Dermis blood vessel endothelial cell (primary cell): ENCODE data around the gene INPP4B. TPM values are rescaled to one million over a fixed set of nuclear protein-coding genes. Genes with fewer than 3 reads are reported as not detected.

Source experiments
- DNase-seq: peaks from one replicate; pipeline ENCODE4 v3.0.0; 2010
- total RNA-seq: library from RNA; depleted of rRNA; stranded (reverse); fragments of >200 nt; gene quantifications from 2 replicates; pipeline ENCODE4 v1.2.3, GENCODE V29; 2014

The INPP4B gene
- total RNA-seq, 1 donor from 2014 or later = 20.9 TPM

DNA sequence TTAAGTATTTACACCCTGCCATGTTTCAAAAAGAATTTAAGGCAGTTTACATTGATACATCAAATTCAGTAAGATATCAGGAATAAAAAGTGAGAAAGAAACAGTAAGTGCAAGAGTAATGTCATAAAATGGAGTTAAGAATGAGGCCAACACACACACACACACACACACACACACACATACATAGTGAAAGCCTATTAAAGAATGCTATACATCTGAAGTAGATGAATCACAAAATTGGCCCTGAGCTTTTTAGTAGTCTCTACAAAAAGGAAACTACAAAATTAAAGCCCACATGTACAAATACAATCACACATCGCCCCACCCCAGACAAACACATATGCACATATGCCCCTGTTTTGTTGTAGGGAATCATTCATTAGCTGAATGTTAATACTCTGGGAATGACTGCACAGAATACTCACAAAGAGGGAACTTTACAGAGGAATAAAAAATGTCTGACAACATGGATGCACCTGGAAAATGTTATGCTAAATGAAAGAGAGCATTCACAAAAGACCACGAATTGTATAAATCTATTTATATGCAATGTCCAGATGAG, 780.9 kb downstream of the INPP4B start:
- DNase-seq = no peak

DNA sequence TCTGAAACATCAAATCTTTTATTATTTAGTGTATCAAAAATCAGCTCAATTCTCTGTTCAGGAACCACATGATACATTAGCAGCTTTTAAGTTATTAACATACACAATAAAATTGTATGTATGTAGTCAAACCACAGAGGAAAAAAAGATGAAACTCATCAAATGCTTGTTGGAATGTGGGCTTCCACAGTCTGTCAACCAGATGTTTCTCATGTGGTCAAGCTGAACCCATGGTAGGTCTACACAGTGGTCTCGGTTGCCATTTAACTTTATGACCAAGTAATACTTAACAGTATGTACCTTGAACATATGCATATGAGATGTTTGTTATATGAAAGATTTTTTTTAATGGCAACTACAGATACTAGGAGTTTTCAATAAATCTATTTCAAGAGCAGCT, 781.9 kb downstream of the INPP4B start:
- DNase-seq = no peak

DNA sequence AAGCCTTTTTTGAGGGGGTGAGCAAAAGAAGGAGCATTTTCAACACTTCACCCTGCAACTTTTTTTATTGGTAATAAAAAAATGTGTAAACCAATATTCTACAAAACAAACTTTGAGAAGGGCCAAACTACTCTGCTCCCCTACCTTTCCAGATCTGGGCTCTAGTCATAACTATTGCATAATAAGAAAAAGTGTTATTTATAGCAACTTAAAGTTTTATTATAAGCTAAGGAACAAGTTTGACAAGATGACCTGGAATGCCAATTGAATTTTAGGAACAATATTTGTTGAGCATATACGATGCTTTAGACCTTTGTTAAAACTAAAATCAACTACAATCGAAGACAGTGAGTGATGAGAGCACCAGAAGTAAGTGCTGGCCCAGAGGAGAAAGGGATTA, 800.1 kb downstream of the INPP4B start:
- DNase-seq = no peak

DNA sequence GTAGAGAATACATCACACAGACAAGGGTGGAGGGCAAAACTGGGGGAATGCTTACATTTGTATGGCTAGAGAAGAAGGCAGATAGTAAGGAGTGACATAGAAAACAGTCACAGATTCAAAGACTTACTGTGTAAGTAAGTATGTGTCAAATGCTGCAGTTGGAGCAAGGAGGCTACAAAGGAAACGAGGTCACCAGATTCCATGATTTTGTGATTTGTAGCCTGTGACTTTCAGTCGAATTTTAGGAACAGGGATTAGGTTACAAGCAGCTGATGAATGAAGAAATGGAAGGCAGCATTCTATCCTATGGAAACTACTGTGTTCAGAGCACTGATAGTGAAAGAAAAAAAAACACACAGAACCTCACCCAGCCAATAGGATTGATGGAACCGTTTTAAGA, 801.8 kb downstream of the INPP4B start:
- no peak for DNase-seq

DNA sequence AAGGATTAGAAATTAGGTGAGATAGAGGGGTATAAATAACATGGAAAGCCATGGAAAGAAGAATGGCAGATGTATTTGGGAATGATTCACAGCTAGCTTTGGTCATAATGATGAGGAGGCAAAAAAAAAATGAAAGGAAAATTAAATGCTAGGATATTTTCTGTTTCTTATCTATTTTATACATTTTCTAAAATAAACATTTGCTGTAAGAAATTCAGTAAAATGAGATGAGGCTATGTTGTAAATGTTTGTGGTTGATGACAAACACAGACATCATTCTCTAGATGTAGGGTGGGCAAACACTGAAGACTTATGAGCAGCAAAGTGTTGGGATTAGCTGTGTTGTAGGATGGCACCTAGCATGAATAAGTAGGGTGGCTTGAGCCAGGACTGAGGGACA, 802.6 kb downstream of the INPP4B start:
- no peak for DNase-seq

DNA sequence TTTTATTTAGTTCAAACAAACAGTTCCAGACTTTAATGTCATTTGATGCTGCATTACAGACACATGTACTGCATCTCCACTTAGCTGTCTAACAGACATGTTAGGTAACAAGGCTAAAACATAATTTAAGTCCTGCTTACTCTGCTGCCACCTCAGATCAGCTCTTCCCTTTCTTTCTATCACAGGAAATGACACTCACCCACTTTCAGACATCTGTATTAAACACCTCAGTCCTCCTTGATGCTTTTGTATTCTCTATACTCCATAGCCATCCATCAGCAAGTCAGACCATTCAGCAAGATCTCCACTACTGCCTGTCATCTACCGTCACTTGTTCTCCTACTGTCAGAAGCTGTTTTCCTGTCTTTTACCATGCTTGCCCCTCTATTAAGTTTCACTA, 804.3 kb downstream of the INPP4B start:
- no peak for DNase-seq

DNA sequence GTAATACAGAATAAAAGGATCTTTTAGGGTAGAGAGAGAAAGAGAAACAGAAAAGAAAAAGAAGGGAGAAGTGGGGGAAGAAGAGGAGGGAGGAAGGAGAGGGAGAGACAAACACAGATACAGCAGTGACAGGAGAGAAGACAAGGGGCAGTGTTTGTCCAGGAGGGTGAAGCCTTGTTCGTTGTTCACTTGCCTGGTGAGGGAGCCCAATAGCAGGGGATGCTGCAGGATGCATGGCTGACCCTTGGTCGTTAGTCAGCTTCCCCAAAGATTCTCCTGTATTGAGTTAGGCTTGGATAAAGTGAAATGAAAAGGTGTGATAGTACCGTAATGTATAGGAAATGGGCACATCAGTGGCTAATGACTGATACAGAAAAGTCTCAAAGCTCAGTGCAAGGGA, 806.1 kb downstream of the INPP4B start:
- DNase-seq = peak; percentile 39

DNA sequence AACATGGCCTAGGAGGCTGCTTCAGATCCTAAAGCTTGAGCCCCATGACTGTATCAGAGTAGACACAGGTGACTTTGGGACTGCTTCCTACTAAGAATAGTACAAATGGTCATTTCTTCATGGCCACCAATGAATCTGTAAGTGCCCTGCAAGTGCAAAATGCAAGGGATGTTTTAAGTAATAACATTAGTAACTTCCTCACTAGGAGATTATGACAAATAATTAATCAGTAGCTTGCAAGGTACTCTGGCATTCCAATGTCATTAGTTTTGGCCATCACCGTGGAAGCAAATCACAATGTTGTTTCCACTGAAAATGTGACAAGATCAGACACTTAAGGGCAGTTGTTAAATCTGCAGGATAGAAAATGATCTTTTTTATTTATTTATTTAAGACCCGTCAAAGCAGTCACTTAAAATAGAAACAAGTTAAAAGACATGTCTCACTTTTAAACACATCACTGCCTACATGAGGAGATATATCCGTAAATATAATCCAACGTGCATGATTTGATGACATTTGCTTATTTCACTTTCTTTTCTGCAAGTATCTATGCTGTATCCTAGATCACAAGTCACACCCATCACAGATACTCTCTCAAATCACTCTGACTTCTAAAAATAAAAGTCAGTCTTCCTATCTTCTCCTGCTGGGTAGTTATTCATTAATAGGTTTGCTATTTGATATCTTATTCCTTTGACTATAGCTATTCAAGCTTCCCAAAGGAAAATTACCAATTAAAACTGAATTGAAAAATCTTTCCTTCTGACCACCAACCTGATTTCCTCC, 809.1 kb downstream of the INPP4B start:
- peak; percentile 48 for DNase-seq

DNA sequence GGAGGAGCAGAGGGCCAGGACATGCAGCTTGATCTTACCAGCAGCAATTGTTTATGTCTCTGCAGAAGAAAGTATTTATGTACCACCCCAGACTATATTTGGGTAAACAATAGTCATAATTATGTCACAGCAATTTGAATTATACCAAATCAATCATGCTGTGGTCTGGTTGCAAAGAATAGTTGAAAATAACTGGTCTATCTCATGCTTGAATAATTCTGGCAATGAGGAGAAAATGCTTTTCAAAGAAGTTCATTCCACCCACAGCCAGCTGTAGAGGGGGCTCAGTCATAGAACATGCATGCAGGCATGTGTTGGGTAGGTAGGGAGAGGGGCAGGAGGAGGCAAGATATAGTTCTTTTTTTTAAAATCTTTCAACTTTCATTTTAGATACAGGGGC, 810.5 kb downstream of the INPP4B start:
- no peak for DNase-seq

DNA sequence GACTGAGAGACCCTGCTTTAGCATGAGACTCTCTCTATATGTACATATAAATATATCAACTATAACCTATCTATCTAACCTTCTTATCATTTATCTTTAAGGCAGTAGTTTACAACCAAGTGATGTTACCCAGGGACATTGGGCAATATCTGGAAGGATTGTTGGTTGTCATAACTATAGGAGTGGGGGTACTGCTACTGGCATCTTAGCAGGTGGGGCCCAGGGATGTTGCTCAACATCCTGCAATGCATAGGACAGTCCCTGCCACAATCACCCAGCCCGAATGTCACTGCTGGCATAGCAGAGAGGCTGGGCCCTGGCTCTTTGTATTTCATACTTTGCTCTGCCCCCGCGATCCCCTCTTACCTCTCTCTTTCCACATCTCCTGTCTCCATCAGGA, 812.0 kb downstream of the INPP4B start:
- DNase-seq = no peak

DNA sequence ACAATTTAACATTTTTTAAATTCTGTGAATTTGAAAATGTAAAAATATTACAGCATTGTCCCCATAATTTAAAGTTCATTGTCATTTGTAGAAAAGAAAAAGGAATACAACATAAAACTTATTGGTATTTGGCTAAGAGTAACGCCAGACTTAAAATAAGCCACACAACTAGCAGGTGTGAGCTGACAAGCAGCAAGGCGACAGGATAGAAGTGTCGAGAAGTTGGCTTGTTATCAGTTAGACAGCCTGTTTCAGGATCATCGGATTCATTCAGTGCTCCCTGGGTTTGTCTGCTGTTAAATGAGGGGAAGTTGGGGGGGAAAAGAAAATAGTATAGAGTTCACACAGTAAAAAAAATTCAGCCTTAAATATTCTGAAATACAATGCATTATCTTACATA, 816.1 kb downstream of the INPP4B start:
- no peak for DNase-seq

DNA sequence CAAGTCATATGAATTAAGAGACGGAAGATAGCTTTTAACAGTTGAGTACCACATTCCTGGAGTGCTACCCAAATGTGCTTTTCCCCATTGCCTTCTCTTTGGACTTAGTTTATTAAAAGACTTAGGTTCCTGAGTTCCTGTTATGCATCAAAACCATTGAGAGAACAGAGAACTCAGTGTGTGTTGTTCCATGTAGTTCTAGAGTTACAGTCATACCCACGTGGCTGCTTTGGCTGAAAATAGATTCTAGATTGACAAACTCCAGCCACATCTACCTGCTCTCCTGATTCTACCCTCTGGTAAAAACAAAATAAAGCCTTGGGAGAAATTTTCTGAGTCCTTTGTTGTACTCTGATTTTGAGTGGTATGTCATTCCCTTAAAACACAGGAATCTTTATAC, 824.3 kb downstream of the INPP4B start:
- no peak for DNase-seq

DNA sequence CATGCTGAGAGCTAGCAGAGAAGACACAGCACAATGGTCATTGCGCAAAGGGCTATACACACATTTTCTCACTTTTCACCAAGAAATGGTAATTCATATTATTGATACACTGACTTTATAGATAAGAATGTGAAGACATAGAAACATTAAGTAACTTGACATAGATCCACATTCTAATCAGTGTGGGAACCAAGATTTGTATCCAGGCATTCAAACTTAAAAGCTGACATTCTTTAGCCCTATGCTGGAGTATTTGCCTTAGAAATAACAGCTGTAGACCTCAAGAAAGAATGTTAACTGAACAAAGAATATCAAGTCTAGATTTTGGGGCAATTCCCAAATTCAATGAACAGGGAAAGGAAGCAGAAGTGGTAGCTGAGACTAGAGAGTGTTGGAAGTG, 824.9 kb downstream of the INPP4B start:
- DNase-seq = no peak

DNA sequence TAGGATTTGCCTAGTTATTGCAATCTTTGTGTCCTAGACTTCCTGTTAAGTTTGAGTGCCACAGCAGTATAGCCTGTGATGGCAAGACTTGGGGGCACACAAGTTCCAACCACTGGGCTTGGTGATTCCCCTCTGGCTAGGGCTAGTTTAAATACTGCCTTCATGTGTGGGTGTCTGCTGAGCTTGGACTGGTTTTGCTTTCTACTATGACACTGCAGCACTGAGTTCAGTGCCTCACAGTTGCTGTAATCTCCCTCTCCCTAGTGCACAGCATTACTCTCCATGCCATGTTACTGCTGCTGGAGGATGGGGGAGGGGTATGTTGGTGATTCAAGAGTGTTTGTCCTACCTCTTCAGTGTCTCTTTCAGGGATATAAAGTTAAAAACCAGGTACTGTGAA, 830.1 kb downstream of the INPP4B start:
- DNase-seq = no peak

DNA sequence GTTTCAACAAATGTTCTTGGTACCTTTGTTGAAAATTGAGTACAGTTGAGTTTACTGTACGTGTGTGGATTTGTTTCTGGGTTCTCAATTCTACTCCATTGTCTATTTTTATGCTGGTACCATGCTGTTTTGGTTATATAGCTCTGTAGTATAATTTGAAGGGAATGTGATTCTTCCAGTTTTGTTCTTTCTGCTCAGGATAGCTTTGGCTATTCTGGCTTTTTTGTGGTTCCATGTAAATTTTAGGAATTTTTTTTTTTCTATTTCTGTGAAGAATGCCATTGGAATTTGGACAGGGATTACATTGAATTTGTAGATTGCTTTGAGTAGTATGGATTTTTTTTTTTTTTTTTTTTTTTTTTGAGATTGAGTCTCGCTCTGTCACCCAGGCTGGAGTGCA, 836.4 kb downstream of the INPP4B start:
- DNase-seq = no peak

DNA sequence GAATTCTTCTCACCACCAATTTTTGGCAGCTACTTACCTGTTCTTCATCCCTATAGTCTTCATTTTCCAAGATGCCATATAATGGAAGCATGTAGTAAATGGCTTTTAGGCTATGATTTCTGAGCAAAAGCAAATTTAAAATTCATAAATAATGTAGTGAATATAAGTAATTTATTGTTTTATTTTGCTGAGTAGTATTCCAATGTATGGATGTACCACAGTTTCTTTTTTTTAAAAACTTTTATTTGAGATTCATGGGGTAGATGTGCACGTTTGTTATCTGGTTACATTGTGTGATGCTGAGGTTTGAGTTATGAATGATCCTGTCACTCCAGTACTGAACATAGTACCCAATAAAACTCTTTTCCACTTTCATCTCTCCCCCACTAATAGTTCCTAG, 840.6 kb downstream of the INPP4B start:
- no peak for DNase-seq

DNA sequence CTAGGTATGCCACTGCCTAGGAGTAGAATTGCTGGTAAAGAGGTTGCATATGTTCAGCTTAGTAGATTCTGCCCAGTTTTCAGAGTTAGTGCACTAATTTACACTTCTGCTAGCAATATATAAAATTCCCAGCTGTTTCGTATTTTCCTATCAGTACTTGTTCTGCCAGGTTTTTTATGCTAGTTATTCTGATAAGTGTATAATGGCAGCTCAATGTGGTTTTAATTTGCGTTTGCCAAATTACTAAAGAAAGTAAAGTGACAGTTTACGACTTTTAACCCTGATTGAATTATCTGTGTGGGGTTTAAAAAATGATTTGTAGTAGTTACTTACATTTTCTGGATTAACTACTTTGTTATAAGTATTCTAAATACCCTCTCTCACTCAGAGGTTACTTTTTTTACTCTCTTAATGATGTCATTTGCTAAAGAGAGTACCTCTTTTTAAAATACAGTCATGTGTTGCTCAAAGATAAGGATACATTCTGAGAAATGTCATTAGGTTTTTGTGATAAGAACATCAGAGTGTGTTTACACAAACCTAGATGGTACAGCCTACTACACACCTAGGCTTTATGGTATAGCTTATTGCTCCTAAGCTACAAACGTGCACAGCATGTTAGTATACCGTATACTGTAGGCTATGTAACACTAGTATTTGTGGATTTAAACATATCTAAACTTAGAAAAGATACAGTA, 846.5 kb downstream of the INPP4B start:
- no peak for DNase-seq

DNA sequence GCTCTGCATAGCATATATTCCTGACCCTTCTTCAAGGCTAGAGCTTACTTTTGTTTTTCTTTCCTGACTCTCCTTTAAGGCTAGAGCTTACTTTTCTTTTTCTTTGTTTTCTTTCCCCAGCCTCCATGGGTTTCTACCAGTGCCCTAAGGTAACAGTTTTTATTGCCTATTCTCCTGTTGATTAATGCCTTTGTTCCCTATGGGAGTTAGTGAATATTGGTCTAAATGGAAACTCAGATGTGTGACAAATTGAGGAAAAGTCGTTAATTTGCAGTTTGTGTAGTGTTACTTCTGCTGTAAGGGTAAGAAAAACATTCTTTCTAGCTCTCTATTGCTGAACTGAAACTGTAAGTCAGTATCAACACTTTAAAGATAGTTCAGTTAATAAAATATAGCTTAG, 851.0 kb downstream of the INPP4B start:
- no peak for DNase-seq

DNA sequence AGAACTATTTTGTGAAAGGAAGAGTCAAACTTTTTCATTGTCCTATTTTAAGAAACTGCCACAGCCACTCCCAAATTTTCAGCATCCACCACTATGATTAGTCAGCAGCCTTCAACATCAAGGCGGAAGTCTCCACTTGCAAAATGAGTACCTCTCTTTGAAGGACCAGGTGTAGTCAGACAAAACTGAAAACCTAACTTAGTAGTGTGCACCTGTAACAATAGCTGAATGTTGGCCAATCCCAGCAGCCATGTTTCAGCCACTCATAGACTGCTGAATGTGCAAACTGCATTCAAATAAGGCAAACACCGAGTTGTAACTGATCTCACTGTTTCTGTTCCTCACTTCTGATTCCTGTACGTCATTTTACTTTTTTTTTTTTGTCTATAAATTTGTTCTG, 868.7 kb downstream of the INPP4B start:
- DNase-seq = no peak
